ENCODE results near the gene TRPV2. TPM values are rescaled to one million over a fixed set of nuclear protein-coding genes. Genes with fewer than 3 reads are reported as not detected.
A peak's percentile ranks its signal among the peaks of the same experiment; 100 is the strongest.

The TRPV2 gene
- total RNA-seq, 1 experiment from 2014 or later: 1.0 TPM

DNA sequence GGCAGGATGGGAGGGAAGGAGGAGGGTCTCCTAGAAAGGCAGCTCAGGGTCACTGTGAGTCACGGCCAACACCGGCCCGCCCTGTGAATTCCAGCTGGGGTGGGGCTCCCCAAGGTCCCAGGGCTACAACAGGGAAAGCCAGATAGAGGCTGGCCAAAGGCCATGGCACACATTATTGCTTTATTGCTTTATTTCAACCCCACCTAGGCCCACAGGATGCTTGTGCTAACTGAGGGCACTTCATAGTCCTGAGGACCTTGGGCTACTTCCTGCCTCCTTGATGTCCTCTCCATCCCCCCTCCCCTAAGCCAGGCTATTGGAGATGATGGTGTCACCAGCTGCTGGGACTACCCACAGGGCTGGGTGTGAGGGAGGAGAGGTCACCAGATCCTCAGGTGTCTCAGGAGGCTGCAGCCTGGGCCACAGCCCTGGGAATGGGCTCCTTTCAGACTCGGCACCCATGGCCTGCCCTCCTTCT is 50.5 kb downstream of the TRPV2 start:
- Histone ChIP-seq H3K56ac (ENCODE audit: insufficient read length, low read depth, low read length) (no peak overlapping the region), H2BK15ac (ENCODE audit: low read depth, low read length) (no peak overlapping the region), H2AFZ (ENCODE audit: low read length) (no peak overlapping the region), H2BK20ac (ENCODE audit: low read depth, low read length, poor library complexity, severe bottlenecking) (no peak overlapping the region), H3K27me3 (ENCODE audit: insufficient read depth, low read length) (no peaks in the 10 kb centered on the region), H3K4ac (ENCODE audit: low read depth, low read length) (no peak overlapping the region), H3K4me1 (ENCODE audit: insufficient read depth, low read length) (no peaks in the 10 kb centered on the region), H3K18ac (ENCODE audit: insufficient read length, low read depth, low read length) (no peak overlapping the region), H4K91ac (ENCODE audit: insufficient read length, low read depth, low read length) (no peak overlapping the region), H2BK120ac (ENCODE audit: low read depth, low read length, poor library complexity, severe bottlenecking) (no peak overlapping the region), H2AK5ac (ENCODE audit: insufficient read length, low read length) (no peak overlapping the region), H3T11ph (ENCODE audit: low read length) (no peak overlapping the region), H2BK5ac (ENCODE audit: insufficient read length, low read length) (no peak overlapping the region), H3K14ac (ENCODE audit: insufficient read depth, low read length) (peak overlapping the region; percentile 11; the same call in 1 of the 2 replicates), H3K9me3 (ENCODE audit: control insufficient read depth, low read depth, low read length) (no peaks in the 10 kb centered on the region), H3K79me1 (ENCODE audit: insufficient read depth, low read depth, low read length, poor library complexity, severe bottlenecking) (no peaks in the 10 kb centered on the region), H2BK12ac (ENCODE audit: insufficient read length, low read depth, low read length) (no peak overlapping the region), H4K8ac (replicated peaks; ENCODE audit: insufficient read length, low read depth, low read length) (no peak overlapping the region), H3K4me2 (ENCODE audit: insufficient read depth, insufficient read length, low read length) (no peak overlapping the region), H3K23ac (ENCODE audit: insufficient read length, low read depth, low read length) (no peak overlapping the region), H3K9ac (ENCODE audit: extremely low read depth, insufficient read length, low read length) (no peak overlapping the region), H4K20me1 (ENCODE audit: control insufficient read depth, insufficient read depth, insufficient read length) (no peaks in the 10 kb centered on the region), H3K79me2 (ENCODE audit: insufficient read depth, low read length) (no peaks in the 10 kb centered on the region), H4K5ac (ENCODE audit: insufficient read length, low read depth, low read length) (no peak overlapping the region), H3K27ac (ENCODE audit: insufficient read length, low read depth, low read length) (no peak overlapping the region), H3K23me2 (ENCODE audit: insufficient read length, low read depth, low read length, poor library complexity, severe bottlenecking) (no peaks in the 10 kb centered on the region)
- Mint-ChIP-seq H3K27ac (peak overlapping the region in 2 of 3 experiments; percentile 16 to 52; a peak in 2 of 7 replicates), H3K9me3 (no peaks in the 10 kb centered on the region), H3K4me1 (peaks cover 24 to 41% of the 10 kb centered on the region in 2 experiments), H3K36me3 (ENCODE audit: insufficient read depth in 1 of 3, low read depth in 3 of 3) (peaks cover 0 to 11% (median 10%) of the 10 kb centered on the region in 3 experiments; a peak in 6 of 7 replicates), H3K4me3 (no peak overlapping the region), H3K27me3 (ENCODE audit: low read depth) (no peaks in the 10 kb centered on the region)
- TF ChIP-seq, protein P1, sequence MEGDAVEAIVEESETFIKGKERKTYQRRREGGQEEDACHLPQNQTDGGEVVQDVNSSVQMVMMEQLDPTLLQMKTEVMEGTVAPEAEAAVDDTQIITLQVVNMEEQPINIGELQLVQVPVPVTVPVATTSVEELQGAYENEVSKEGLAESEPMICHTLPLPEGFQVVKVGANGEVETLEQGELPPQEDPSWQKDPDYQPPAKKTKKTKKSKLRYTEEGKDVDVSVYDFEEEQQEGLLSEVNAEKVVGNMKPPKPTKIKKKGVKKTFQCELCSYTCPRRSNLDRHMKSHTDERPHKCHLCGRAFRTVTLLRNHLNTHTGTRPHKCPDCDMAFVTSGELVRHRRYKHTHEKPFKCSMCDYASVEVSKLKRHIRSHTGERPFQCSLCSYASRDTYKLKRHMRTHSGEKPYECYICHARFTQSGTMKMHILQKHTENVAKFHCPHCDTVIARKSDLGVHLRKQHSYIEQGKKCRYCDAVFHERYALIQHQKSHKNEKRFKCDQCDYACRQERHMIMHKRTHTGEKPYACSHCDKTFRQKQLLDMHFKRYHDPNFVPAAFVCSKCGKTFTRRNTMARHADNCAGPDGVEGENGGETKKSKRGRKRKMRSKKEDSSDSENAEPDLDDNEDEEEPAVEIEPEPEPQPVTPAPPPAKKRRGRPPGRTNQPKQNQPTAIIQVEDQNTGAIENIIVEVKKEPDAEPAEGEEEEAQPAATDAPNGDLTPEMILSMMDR (conservative IDR thresholded peaks at IDR 0.05): no peak
- DNase-seq: peak; percentile 45
- WGBS (ENCODE audit: extremely low coverage, insufficient read length, low lambda C conversion rate): no CpG with 5 or more reads among the region's 4 CpGs
